Measurements from ENCODE around the gene CDK5. TPM values are rescaled to one million over a fixed set of nuclear protein-coding genes. Genes with fewer than 3 reads are reported as not detected.

Gene CDK5
- total RNA-seq, 1 experiment from 2014 or later = 47.4 TPM

Other genes starting within 250 kb of the CDK5 start
- not detected in 2 replicates for gene AOC1, start 205.4 kb downstream of the CDK5 start, total RNA-seq (2014; rRNA removed)
- 0.11 TPM in 1 of 2 replicates, not detected in the other for gene KCNH2, start 79.6 kb downstream of the CDK5 start, total RNA-seq (2014; rRNA removed)
- 0.13 TPM in 1 of 2 replicates, not detected in the other for gene NOS3, start 66.9 kb downstream of the CDK5 start, total RNA-seq (2014; rRNA removed)
- gene ATG9B, start 33.4 kb downstream of the CDK5 start, total RNA-seq (2014; rRNA removed) = 0.06 TPM in 2 replicates
- 61.1 and 64.0 TPM in 2 replicates for gene ABCB8, start 29.4 kb downstream of the CDK5 start, total RNA-seq (2014; rRNA removed)
- gene ASIC3, start 9.4 kb downstream of the CDK5 start, total RNA-seq (2014; rRNA removed) = 0.19 and 2.2 TPM in 2 replicates
- 274 and 291 TPM in 2 replicates for gene SLC4A2, start 1.7 kb upstream of the CDK5 start, total RNA-seq (2014; rRNA removed)
- 141 and 146 TPM in 2 replicates for gene FASTK, start 22.9 kb upstream of the CDK5 start, total RNA-seq (2014; rRNA removed)
- 60.9 and 61.5 TPM in 2 replicates for gene TMUB1, start 25.6 kb upstream of the CDK5 start, total RNA-seq (2014; rRNA removed)
- 52.8 and 53.4 TPM in 2 replicates for gene AGAP3, start 28.6 kb upstream of the CDK5 start, total RNA-seq (2014; rRNA removed)
- not detected in 2 replicates for gene GBX1, start 109.8 kb upstream of the CDK5 start, total RNA-seq (2014; rRNA removed)
- not detected in 2 replicates for gene ASB10, start 129.4 kb upstream of the CDK5 start, total RNA-seq (2014; rRNA removed)
- gene H2BK1, start 152.6 kb upstream of the CDK5 start, total RNA-seq (2014; rRNA removed) = not detected in 2 replicates
- 111 and 115 TPM in 2 replicates for gene ABCF2, start 169.3 kb upstream of the CDK5 start, total RNA-seq (2014; rRNA removed)
- 123 and 133 TPM in 2 replicates for gene CHPF2, start 174.6 kb upstream of the CDK5 start, total RNA-seq (2014; rRNA removed)
- gene SMARCD3, start 190.8 kb upstream of the CDK5 start, total RNA-seq (2014; rRNA removed) = 150 and 161 TPM in 2 replicates